ENCODE measurements around the gene ATG4B.

ATG4B gene

GRCh38 chr2:241613017-241613780 is 24.3 kb upstream of the ATG4B start:
- no peak for DNase-seq (ENCODE audit: low read depth)

- DNase-seq (ENCODE audit: low read depth) = no peak
Measured at GRCh38 chr2:241615041-241615440, 22.5 kb upstream of the ATG4B start.

GRCh38 chr2:241615522-241616052 is 21.9 kb upstream of the ATG4B start:
- DNase-seq (ENCODE audit: low read depth) = no peak

GRCh38 chr2:241616168-241617125 is 21.0 kb upstream of the ATG4B start:
- no peak for DNase-seq (ENCODE audit: low read depth)

- peak; percentile 24 for DNase-seq (ENCODE audit: low read depth)
Measured at GRCh38 chr2:241617431-241618154, 19.9 kb upstream of the ATG4B start.

- no peak for DNase-seq (ENCODE audit: low read depth)
Measured at GRCh38 chr2:241618296-241618805, 19.1 kb upstream of the ATG4B start.

- DNase-seq (ENCODE audit: low read depth) = no peak
Measured at GRCh38 chr2:241618829-241619228, 18.7 kb upstream of the ATG4B start.

- no peak for DNase-seq (ENCODE audit: low read depth)
Measured at GRCh38 chr2:241619597-241620418, 17.7 kb upstream of the ATG4B start.

- peak; percentile 30 for DNase-seq (ENCODE audit: low read depth)
Measured at GRCh38 chr2:241620419-241620769, 17.1 kb upstream of the ATG4B start.

GRCh38 chr2:241627675-241628074 is 9.8 kb upstream of the ATG4B start:
- no peak for DNase-seq (ENCODE audit: low read depth)

- DNase-seq (ENCODE audit: low read depth) = peak; percentile 71
Measured at GRCh38 chr2:241629762-241630435, 7.6 kb upstream of the ATG4B start.

GRCh38 chr2:241632478-241633325 is 4.8 kb upstream of the ATG4B start:
- no peak for DNase-seq (ENCODE audit: low read depth)

GRCh38 chr2:241633561-241633960 is 3.9 kb upstream of the ATG4B start:
- DNase-seq (ENCODE audit: low read depth) = no peak

- DNase-seq (ENCODE audit: low read depth) = peak; percentile 16
Measured at GRCh38 chr2:241635756-241636155, 1.7 kb upstream of the ATG4B start.

GRCh38 chr2:241636182-241637017 is 1.1 kb upstream of the ATG4B start:
- peak; percentile 44 for DNase-seq (ENCODE audit: low read depth)

- DNase-seq (ENCODE audit: low read depth) = peak; percentile 37
Measured at GRCh38 chr2:241637795-241638660, 535 bp downstream of the ATG4B start.

GRCh38 chr2:241638940-241639339 is 1.4 kb downstream of the ATG4B start:
- no peak for DNase-seq (ENCODE audit: low read depth)

GRCh38 chr2:241639385-241639784 is 1.9 kb downstream of the ATG4B start:
- DNase-seq (ENCODE audit: low read depth) = no peak
